UCSD-AML1 (cell line): Measurements from ENCODE around the gene RAB6B.
A peak's percentile ranks its signal among the peaks of the same experiment; 100 is the strongest.

Experiments
- DNase-seq: peaks from one replicate; lab custom pipeline; 2025; ENCODE audit not compliant: unreplicated experiment; lab: John Stamatoyannopoulos, UW

The RAB6B gene

DNA sequence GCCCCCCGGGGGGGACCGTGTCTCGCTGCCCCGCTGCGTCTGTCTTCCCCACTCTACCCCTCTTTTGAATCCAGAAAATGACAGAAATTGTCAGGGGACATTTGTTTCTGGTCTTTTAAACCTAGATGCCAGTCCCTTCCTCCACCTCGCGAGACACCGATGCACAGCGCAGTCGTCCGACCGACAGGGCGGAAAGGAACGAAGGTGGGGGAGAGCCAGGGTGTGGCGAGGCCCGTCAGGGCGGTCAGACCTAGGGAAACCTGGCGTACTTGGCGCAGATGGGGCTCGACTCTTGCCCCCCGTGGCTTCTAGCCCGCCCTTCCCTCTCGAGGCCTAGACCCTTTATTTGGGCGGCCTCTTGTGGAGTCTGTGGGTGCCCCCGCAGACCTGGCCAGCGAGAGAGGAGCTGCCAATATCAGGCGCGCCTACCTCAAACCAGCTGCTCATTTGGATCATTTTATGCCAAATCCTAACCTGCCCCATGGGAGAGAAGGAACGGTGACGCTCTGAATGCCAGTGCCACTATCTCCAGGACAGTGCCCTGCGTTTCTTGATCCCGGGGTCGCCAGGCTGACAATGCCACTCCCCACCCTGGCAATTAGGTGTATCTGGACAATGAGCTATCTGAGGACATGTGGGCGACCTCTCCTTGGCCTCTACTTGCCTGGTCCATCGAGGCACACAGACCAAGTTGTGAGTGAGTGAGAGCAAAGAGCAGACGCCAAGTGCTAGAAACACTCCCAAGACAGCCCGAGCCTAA, 500 bp upstream of the RAB6B start:
- DNase-seq, result no peak

- no peak for DNase-seq
Observed at GRCh38 chr3:133894353-133895207, 1.1 kb downstream of the RAB6B start.

GRCh38 chr3:133893683-133894352, 1.9 kb downstream of the RAB6B start:
- DNase-seq, result no peak

GRCh38 chr3:133892541-133893231, 3.0 kb downstream of the RAB6B start:
- DNase-seq, result peak; percentile 49

- no peak for DNase-seq
Observed at GRCh38 chr3:133891662-133892378, 3.9 kb downstream of the RAB6B start.

DNA sequence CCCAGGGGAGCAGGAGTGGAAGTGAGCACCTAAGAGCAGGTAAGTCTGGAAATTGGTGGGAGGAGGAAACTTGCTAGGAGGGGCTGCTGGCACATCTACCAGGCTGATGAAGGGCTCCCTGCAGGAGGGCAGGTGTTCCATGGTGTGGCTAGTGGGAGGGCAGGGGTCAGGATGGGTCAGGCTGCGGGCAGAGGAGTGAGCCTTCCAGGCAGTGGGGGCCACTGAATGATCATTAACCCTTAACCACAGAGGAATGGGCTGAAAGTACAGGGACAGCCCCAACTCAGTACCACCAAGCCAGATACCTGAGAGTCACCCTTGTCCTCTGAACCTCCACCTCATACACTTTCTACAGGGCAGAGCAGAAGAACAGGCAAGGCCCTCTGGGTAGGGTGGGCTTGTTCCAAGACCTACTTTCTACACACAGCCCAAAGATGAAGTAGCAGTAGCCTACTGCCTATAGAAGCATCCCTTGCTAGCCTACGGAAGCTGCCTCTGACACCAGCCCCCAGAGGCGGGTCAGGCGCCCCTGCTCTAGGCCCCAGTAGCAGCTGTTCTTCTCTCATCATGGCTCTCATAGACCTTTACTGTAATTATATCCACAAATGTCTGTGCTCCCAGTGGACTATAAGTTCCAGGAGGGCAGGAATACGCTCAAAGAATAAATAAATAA, 4.6 kb downstream of the RAB6B start:
- DNase-seq, result no peak

GRCh38 chr3:133890037-133890436, 5.6 kb downstream of the RAB6B start:
- DNase-seq, result no peak

GRCh38 chr3:133888726-133889340, 6.8 kb downstream of the RAB6B start:
- no peak for DNase-seq

GRCh38 chr3:133887803-133888703, 7.6 kb downstream of the RAB6B start:
- peak; percentile 57 for DNase-seq

DNA sequence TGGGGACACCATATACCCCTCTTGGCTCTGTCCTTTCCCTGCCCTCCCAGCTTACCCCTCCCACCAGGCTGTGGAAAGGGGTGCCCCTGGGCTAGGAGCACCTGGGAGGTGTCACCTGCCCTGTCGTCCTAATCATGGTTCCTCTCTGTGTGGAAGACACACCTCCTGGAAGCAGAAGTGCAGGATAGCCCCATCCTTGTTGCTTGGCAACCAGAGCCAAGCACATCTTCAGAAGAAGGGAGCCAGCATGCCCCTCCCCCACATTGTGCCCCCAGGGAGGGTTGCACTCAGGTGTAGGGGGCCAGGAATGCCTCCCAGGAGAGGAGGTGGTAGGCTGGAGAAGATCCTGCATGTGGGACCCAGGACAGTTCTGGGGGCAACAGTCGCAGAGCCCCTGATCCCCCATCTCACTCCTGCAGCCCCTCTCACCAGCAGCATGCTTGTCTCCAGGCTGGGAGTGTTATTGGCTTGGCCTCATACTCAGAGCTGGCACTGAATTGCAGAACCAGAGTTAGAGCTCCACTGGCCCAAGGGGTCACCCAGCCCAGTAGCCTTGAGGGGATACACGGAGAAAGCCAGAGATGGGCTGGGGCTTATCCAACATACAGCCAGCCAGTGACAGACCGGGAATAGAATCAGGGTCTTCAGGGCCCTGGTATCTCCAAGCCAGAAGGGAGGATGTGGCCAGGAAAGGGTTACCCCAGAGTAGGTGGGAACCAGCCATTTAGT, 8.4 kb downstream of the RAB6B start:
- DNase-seq, result no peak

DNA sequence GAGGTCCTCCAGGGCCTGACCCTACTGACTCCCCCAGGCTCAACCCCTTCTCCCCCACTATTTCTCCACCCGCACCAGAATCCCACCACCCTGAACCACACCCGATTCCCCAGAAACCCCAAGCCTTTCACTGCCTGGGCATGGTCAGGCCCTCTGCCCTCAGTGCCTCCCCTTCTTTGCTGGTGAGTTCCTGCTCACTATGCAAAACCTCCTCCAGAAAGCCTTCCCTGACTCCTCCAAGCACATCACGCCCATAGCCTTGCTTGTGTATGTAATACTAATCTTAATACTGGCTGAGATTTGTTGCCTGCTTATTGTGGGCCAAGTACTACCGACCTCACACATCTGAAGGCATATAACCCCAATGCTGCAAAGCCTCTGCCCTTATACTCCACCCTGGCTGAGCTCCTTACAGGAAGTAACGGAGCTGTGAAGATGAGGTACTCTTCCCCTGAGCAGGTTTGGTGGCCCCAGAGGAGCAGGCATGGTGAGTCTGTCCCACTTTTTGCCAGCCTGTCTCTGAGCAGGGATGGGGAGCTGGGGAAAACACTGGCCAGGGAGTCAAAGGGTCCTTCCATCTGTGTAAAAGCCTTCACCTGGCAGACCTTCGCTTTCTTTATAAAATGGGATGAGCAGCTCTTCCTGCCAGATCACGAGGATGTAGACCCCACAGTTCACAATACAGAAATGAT, 9.5 kb downstream of the RAB6B start:
- DNase-seq, result no peak

GRCh38 chr3:133884887-133885711, 10.6 kb downstream of the RAB6B start:
- DNase-seq, result no peak

DNA sequence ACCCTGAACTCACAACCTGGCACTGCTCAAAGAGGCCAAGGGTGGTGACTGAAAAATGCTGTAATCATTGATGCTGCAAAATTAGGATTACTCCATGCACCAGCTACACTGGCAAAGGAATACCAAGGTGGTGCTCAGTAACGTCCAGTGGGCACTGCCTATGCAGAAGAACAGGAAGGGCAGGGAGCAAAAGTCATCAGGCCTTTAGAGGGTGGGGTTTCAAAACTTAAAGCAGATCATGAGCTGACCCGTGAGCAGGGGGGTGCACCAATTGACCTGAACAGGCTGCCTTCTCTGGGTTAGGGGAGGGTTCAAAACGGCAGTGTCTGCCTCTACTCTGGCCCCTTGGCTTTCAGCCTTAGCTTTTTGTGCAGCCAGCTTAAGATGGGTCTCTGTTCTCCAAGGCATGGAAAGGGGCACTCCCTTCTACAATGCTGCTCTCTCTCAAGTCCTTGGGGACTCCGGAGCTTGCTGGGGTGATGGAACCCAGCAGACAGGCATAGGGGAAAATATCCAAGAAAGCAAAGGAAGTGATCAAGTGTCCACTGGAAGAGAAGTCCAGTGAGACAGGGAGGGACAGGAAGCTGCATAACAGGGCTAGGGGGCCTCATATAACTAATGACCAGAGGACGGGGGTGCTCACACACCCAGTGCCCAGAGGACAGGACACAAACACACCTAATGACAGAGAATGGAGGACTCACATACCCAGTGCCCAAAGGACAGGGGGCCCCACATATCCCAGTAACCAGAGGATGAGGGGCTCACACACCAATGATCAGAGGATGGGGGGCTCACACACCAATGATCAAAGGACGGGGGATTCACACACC, 11.4 kb downstream of the RAB6B start:
- DNase-seq, result no peak

GRCh38 chr3:133883641-133884040, 12.0 kb downstream of the RAB6B start:
- no peak for DNase-seq

- DNase-seq, result no peak
Observed at GRCh38 chr3:133882986-133883586, 12.6 kb downstream of the RAB6B start.
